ENCODE results near the gene LDLRAD1.
A peak's percentile ranks its signal among the peaks of the same experiment; 100 is the strongest.
"Not testable (repeated sequence)": the region's sequence is repeated elsewhere in the genome, so short reads cannot be mapped to it uniquely, and the experiment has no call there.

The LDLRAD1 gene

GRCh38 chr1:53992085-53992874 lies 25.7 kb downstream of the LDLRAD1 start:
- DNase-seq (ENCODE audit: low spot score): no peak

- DNase-seq (ENCODE audit: low spot score): no peak
Observed at GRCh38 chr1:53987880-53988279, 30.1 kb downstream of the LDLRAD1 start.

GRCh38 chr1:53986458-53986857 lies 31.5 kb downstream of the LDLRAD1 start:
- no peak for DNase-seq (ENCODE audit: low spot score)

GRCh38 chr1:53984726-53985125 lies 33.3 kb downstream of the LDLRAD1 start:
- DNase-seq (ENCODE audit: low spot score): no peak

- DNase-seq (ENCODE audit: low spot score): no peak
Observed at GRCh38 chr1:53982763-53983104, 35.3 kb downstream of the LDLRAD1 start.

GRCh38 chr1:53982034-53982762 lies 35.8 kb downstream of the LDLRAD1 start:
- no peak for DNase-seq (ENCODE audit: low spot score)

- no peak for DNase-seq (ENCODE audit: low spot score)
Observed at GRCh38 chr1:53981220-53981619, 36.8 kb downstream of the LDLRAD1 start.

GRCh38 chr1:53979712-53980450 lies 38.1 kb downstream of the LDLRAD1 start:
- DNase-seq (ENCODE audit: low spot score): no peak

- DNase-seq (ENCODE audit: low spot score): no peak
Observed at GRCh38 chr1:53975861-53976260, 42.1 kb downstream of the LDLRAD1 start.

- no peak for DNase-seq (ENCODE audit: low spot score)
Observed at GRCh38 chr1:53971718-53972117, 46.3 kb downstream of the LDLRAD1 start.

GRCh38 chr1:53969323-53969722 lies 48.7 kb downstream of the LDLRAD1 start:
- not testable (repeated sequence) for DNase-seq (ENCODE audit: low spot score)

- no peak for DNase-seq (ENCODE audit: low spot score)
Observed at GRCh38 chr1:53968125-53968513, 49.9 kb downstream of the LDLRAD1 start.

- DNase-seq (ENCODE audit: low spot score): no peak
Observed at GRCh38 chr1:53967409-53968124, 50.4 kb downstream of the LDLRAD1 start.

GRCh38 chr1:53966794-53967193 lies 51.2 kb downstream of the LDLRAD1 start:
- DNase-seq (ENCODE audit: low spot score): no peak

- no peak for DNase-seq (ENCODE audit: low spot score)
Observed at GRCh38 chr1:53964109-53964508, 53.9 kb downstream of the LDLRAD1 start.

GRCh38 chr1:53963460-53963859 lies 54.5 kb downstream of the LDLRAD1 start:
- no peak for DNase-seq (ENCODE audit: low spot score)

- DNase-seq (ENCODE audit: low spot score): no peak
Observed at GRCh38 chr1:53962395-53962794, 55.6 kb downstream of the LDLRAD1 start.

GRCh38 chr1:53959664-53960250 lies 58.2 kb downstream of the LDLRAD1 start:
- DNase-seq (ENCODE audit: low spot score): peak; percentile 55

All from CD4-positive, alpha-beta T cell treated with Interleukin-15 for 4 hours (primary cell).